Kidney tubule cell (primary cell): ENCODE measurements around the gene MGAT1.
"Not testable (repeated sequence)": the region's sequence is repeated elsewhere in the genome, so short reads cannot be mapped to it uniquely, and the experiment has no call there.

Experiments used
- DNase-seq: peaks from one replicate; pipeline ENCODE4 v3.0.0-alpha.2; 2018; ENCODE audit warnings: low spot score

The MGAT1 gene

GRCh38 chr5:180802325-180803180 lies at the start of gene MGAT1:
Gene MGAT1, minus strand, starts transcription at chr5:180802806. Its CDS starts 9,835 bp downstream, at chr5:180792971.
- peak; percentile 74 for DNase-seq

- no peak for DNase-seq
These were observed 48.0 kb upstream of the MGAT1 start for GRCh38 chr5:180850434-180851078.

- DNase-seq, result no peak
These were observed 47.2 kb upstream of the MGAT1 start for GRCh38 chr5:180849827-180850226.

- no peak for DNase-seq
These were observed 46.3 kb upstream of the MGAT1 start for GRCh38 chr5:180848878-180849277.

- DNase-seq, result no peak
These were observed 45.7 kb upstream of the MGAT1 start for GRCh38 chr5:180848265-180848664.

- DNase-seq, result no peak
These were observed 44.4 kb upstream of the MGAT1 start for GRCh38 chr5:180847026-180847425.

GRCh38 chr5:180844858-180845257 lies 42.3 kb upstream of the MGAT1 start:
- no peak for DNase-seq

- DNase-seq, result no peak
These were observed 41.8 kb upstream of the MGAT1 start for GRCh38 chr5:180844432-180844831.

GRCh38 chr5:180839935-180840334 lies 37.3 kb upstream of the MGAT1 start:
- no peak for DNase-seq

- DNase-seq, result no peak
These were observed 36.6 kb upstream of the MGAT1 start for GRCh38 chr5:180839227-180839626.

- DNase-seq, result no peak
These were observed 34.9 kb upstream of the MGAT1 start for GRCh38 chr5:180837478-180837877.

- no peak for DNase-seq
These were observed 30.0 kb upstream of the MGAT1 start for GRCh38 chr5:180832638-180833068.

- peak; percentile 79 for DNase-seq
These were observed 28.8 kb upstream of the MGAT1 start for GRCh38 chr5:180831139-180832093.

GRCh38 chr5:180830253-180831138 lies 27.9 kb upstream of the MGAT1 start:
- DNase-seq, result peak; percentile 56

- no peak for DNase-seq
These were observed 27.1 kb upstream of the MGAT1 start for GRCh38 chr5:180829726-180830125.

GRCh38 chr5:180828756-180829531 lies 26.3 kb upstream of the MGAT1 start:
- not testable (repeated sequence) for DNase-seq

- DNase-seq, result not testable (repeated sequence)
These were observed 24.8 kb upstream of the MGAT1 start for GRCh38 chr5:180827374-180827773.

GRCh38 chr5:180825768-180826525 lies 23.3 kb upstream of the MGAT1 start:
- peak; percentile 97 for DNase-seq

GRCh38 chr5:180824630-180825476 lies 22.2 kb upstream of the MGAT1 start:
- no peak for DNase-seq
